Activated T-helper 2 cell treated with anti-CD3 and anti-CD28 coated beads, Interferon-gamma antibody, Interleukin-2, Interleukin-4, amounts not matched to agents 10 μg/mL and 5 μg/mL and 100 μg/mL, durations not matched to agents 14 hours and 24 hours and 36 hours (primary cell): ENCODE measurements around the gene MLLT3. TPM values are rescaled to one million over a fixed set of nuclear protein-coding genes. Genes with fewer than 3 reads are reported as not detected.
"Not testable (repeated sequence)": the region's sequence is repeated elsewhere in the genome, so short reads cannot be mapped to it uniquely, and the experiment has no call there.

ENCODE experiments used
- DNase-seq: peaks from one replicate; pipeline ENCODE4 v3.0.0; 2021; ENCODE audit warnings: low spot score
- H3K27ac Mint-ChIP-seq: one replicate; pipeline ENCODE4 v1.8.0; 2021; ENCODE audit warnings: mixed read lengths
- H3K27me3 Mint-ChIP-seq: one replicate; pipeline ENCODE4 v1.8.0; 2021; ENCODE audit warnings: low read depth, mixed read lengths
- H3K36me3 Mint-ChIP-seq: one replicate; pipeline ENCODE4 v1.8.0; 2021; ENCODE audit warnings: low read depth, mixed read lengths
- H3K4me1 Mint-ChIP-seq: one replicate; pipeline ENCODE4 v1.8.0; 2021; ENCODE audit warnings: low read depth, mixed read lengths
- H3K4me3 Mint-ChIP-seq: one replicate; pipeline ENCODE4 v1.8.0; 2021; ENCODE audit warnings: low read depth, mild to moderate bottlenecking, moderate library complexity, mixed read lengths
- H3K9me3 Mint-ChIP-seq: one replicate; pipeline ENCODE4 v1.8.0; 2021; ENCODE audit warnings: mixed read lengths
- intact Hi-C: fragments of 100-400 bp; cut with micrococcal nuclease; formaldehyde crosslinking; loops from one replicate; pipeline ENCODE4 v1.15.1; 2023
- total RNA-seq: library from RNA; stranded (reverse); gene quantifications from 2 replicates; pipeline ENCODE4 v1.2.3, GENCODE V29; 2022

Gene MLLT3
- total RNA-seq, 1 donor from 2014 or later, result 22.4 TPM

GRCh38 chr9:20604562-20604961 is 17.7 kb downstream of the MLLT3 start:
- Mint-ChIP-seq H3K9me3 (no peaks in the 10 kb centered on the region), H3K4me3 (peak overlapping the region; percentile 49), H3K27ac (no peak overlapping the region), H3K4me1 (peaks cover 58% of the 10 kb centered on the region), H3K36me3 (peaks cover 8% of the 10 kb centered on the region), H3K27me3 (no peaks in the 10 kb centered on the region)
- intact Hi-C loops, result loop anchor here (2.0 kb wide), 1 partner anchor 42 kb away; no protein-coding TSS in a partner anchor
- no peak for DNase-seq

DNA sequence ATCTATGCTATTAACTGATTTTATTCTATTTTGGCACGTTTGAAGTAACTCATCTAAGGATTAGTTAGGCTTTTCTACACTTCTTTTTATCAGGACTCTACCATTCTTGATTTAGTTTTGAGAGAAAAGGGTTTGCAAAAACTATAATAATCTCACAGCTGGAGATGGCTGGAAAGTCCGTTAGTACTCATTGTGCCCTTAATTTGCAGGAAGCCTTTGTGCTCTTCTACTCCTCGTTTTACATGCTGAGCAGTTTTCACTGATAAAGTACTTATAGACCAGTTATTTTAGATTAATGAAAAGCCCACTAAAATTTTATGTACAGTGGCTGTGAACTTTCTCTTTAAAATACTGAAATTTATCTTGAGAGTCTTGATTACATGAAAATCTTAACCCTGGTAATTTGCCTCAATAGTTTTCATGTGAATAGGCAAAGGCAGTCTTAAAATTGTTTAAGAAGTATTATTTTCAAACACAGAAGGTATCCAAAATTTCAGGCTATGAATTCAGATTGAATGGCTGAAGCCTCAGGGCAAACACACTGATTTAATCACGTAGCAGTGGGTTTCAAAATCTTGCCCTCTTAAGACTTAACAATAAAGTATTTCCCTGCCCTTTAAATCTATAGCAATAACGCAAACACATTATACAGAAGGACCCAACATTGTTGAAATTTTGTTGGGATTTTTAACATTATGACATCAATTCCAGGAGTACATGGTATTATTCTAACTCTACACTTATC is 18.6 kb downstream of the MLLT3 start:
- no peak for DNase-seq
- no peaks in the 10 kb centered on the region for H3K27me3 Mint-ChIP-seq
- intact Hi-C loops, result loop anchor here (2.0 kb wide), 1 partner anchor 41 kb away; no protein-coding TSS in a partner anchor
- peaks cover 11% of the 10 kb centered on the region for H3K36me3 Mint-ChIP-seq
- H3K4me3 Mint-ChIP-seq, result no peak overlapping the region
- no peaks in the 10 kb centered on the region for H3K9me3 Mint-ChIP-seq
- H3K4me1 Mint-ChIP-seq, result peaks cover 58% of the 10 kb centered on the region
- H3K27ac Mint-ChIP-seq, result no peak overlapping the region

DNA sequence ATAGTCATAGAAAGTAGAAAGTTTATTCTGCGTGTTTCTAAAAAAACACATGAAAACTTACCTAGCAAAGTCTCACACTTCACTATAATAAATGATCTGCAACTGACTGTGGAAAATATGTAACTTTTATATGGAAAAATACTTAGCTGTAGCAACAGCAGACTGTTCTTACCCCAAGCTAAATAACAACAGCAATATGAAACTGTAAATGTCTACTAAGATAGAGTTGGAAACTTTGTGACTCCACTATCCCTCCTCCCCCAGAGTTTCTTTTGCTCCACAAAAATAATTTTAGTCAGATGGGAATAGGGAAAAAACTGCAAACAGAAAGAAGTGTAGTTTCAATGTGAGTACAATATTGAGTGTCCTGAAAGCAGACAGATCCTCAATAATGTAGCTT is 21.0 kb downstream of the MLLT3 start:
- Mint-ChIP-seq H3K4me3 (no peak overlapping the region), H3K27me3 (no peaks in the 10 kb centered on the region), H3K36me3 (peaks cover 9% of the 10 kb centered on the region), H3K4me1 (peaks cover 52% of the 10 kb centered on the region), H3K9me3 (no peaks in the 10 kb centered on the region), H3K27ac (peak overlapping the region; percentile 31)
- intact Hi-C loops, result no loop called here
- no peak for DNase-seq

- H3K27me3 Mint-ChIP-seq, result no peaks in the 10 kb centered on the region
- peaks cover 9% of the 10 kb centered on the region for H3K36me3 Mint-ChIP-seq
- no peak overlapping the region for H3K27ac Mint-ChIP-seq
- H3K4me1 Mint-ChIP-seq, result peaks cover 50% of the 10 kb centered on the region
- no peaks in the 10 kb centered on the region for H3K9me3 Mint-ChIP-seq
- DNase-seq, result no peak
- no peak overlapping the region for H3K4me3 Mint-ChIP-seq
- intact Hi-C loops, result no loop called here
These were observed 23.1 kb downstream of the MLLT3 start for GRCh38 chr9:20599195-20599594.

DNA sequence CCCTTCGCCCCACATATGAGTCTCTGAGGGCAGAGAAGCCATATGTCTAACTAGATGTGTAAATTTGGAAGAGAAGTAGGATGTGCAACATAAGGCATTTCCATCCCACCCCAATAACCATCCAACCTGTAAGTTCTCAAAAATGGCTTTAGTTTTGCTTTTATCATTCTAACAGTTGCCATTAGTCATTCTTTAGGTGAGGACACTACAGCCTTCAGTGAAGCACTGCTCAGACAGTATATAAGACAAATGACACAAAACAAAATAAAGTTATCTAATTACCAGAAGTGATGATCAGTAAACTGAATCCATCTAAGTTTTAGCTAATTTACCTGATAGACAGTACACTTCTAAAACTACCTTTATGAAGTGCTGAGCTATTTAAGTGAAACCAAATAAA is 23.9 kb downstream of the MLLT3 start:
- H3K27me3 Mint-ChIP-seq, result no peaks in the 10 kb centered on the region
- no peak overlapping the region for H3K27ac Mint-ChIP-seq
- no peak for DNase-seq
- intact Hi-C loops, result no loop called here
- peaks cover 42% of the 10 kb centered on the region for H3K4me1 Mint-ChIP-seq
- no peaks in the 10 kb centered on the region for H3K9me3 Mint-ChIP-seq
- no peak overlapping the region for H3K4me3 Mint-ChIP-seq
- H3K36me3 Mint-ChIP-seq, result peaks cover 9% of the 10 kb centered on the region

DNA sequence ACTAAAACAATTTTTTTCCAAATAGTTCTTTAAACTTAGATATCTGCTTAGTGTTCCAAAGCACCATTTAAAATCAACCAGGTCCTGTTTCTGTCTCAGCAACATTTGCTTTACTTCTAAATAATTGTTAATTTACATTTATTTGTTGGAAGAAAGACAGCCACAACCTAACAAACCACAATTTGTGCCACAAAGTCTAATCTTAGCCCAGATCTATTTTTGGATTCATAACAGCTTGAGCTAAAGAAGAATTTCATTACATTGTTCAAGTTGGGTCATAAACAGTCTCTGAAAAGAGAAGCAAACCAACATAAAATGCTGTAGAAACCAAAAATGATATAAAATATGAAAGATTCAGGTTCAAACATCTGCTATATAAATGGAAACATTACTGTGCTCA is 24.4 kb downstream of the MLLT3 start:
- Mint-ChIP-seq H3K4me3 (no peak overlapping the region), H3K27ac (no peak overlapping the region), H3K36me3 (peaks cover 9% of the 10 kb centered on the region), H3K9me3 (no peaks in the 10 kb centered on the region), H3K27me3 (no peaks in the 10 kb centered on the region), H3K4me1 (peaks cover 41% of the 10 kb centered on the region)
- intact Hi-C loops, result no loop called here
- no peak for DNase-seq

GRCh38 chr9:20594608-20595007 is 27.7 kb downstream of the MLLT3 start:
- no peak for DNase-seq

GRCh38 chr9:20593537-20593936 is 28.8 kb downstream of the MLLT3 start:
- Mint-ChIP-seq H3K36me3 (peaks cover 10% of the 10 kb centered on the region), H3K4me1 (peaks cover 19% of the 10 kb centered on the region)

More at GRCh38 chr9:20594608-20595007, 27.7 kb downstream of the MLLT3 start:
- Mint-ChIP-seq H3K4me3 (no peak overlapping the region), H3K4me1 (peaks cover 25% of the 10 kb centered on the region), H3K36me3 (peaks cover 13% of the 10 kb centered on the region), H3K27ac (no peak overlapping the region), H3K27me3 (no peaks in the 10 kb centered on the region), H3K9me3 (no peaks in the 10 kb centered on the region)
- intact Hi-C loops, result no loop called here

DNA sequence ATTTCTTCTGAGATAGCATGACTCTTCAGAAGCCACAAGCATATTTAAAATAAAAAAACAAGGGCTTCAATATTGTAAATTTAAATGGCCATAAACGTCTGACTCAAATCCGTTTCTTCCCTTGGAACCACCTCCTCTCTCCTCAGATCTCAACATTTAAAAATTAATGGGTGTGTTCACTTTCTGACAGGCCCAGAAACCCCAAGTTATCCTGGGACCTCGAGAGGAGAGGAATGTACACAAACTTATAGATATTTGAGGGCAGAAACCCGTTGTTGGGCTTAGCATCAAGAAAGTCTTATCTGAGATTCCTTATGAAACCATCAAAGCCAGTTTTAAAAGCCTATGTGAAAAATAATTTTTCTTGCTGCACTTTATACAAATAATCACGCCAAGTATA is 29.2 kb downstream of the MLLT3 start:
- Mint-ChIP-seq H3K4me3 (no peak overlapping the region), H3K4me1 (peaks cover 15% of the 10 kb centered on the region), H3K27ac (no peak overlapping the region), H3K27me3 (no peaks in the 10 kb centered on the region), H3K9me3 (no peaks in the 10 kb centered on the region), H3K36me3 (peaks cover 10% of the 10 kb centered on the region)
- intact Hi-C loops, result no loop called here
- DNase-seq, result no peak

More at GRCh38 chr9:20593537-20593936, 28.8 kb downstream of the MLLT3 start:
- H3K27ac Mint-ChIP-seq, result no peak overlapping the region
- intact Hi-C loops, result no loop called here
- no peaks in the 10 kb centered on the region for H3K9me3 Mint-ChIP-seq
- H3K27me3 Mint-ChIP-seq, result no peaks in the 10 kb centered on the region
- DNase-seq, result no peak
- no peak overlapping the region for H3K4me3 Mint-ChIP-seq

DNA sequence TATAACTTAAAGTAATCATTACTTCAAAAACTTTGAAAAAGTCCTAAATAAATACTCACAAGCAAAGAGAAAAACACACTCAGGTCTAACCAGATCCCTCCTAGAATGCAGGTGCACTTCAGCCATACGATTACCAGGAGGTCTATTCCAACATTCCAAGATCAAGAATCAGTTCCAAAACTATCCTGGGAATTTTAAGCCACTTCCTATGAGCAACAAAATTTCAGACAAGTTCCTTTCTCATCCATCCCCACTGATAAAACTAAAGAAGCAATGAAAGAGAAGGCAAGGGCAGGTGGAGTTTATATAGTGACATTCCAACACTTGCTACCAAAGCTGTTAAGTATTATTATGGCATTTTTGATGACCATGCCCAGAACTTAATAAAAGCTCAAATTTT is 29.6 kb downstream of the MLLT3 start:
- no peak overlapping the region for H3K27ac Mint-ChIP-seq
- intact Hi-C loops, result no loop called here
- H3K9me3 Mint-ChIP-seq, result no peaks in the 10 kb centered on the region

DNA sequence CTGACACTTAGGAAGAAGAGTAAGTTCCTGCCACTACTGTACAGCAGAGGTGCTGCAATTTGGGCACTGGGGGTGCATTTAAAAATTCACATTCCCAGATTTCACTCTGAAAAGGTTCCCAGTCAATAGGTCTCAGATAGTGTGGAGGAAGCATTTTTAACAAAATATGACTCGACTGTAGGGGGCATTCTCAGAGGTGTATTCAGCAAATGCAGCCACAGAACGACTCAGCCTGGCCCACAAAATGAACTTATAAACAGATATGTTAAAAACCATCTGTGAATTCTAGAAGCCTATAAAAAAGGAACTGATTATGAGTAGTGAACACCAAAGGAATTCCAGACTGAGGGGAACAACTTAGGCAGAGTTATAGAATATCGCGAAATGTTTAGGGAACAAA is 31.1 kb downstream of the MLLT3 start:
- Mint-ChIP-seq H3K36me3 (peaks cover 16% of the 10 kb centered on the region), H3K4me1 (peaks cover 10% of the 10 kb centered on the region), H3K4me3 (no peak overlapping the region), H3K27ac (no peak overlapping the region), H3K27me3 (no peaks in the 10 kb centered on the region), H3K9me3 (no peaks in the 10 kb centered on the region)
- no peak for DNase-seq
- intact Hi-C loops, result no loop called here

More for the DNA sequence above, 29.6 kb downstream of the MLLT3 start:
- Mint-ChIP-seq H3K4me3 (no peak overlapping the region), H3K36me3 (peaks cover 10% of the 10 kb centered on the region), H3K27me3 (no peaks in the 10 kb centered on the region), H3K4me1 (peaks cover 12% of the 10 kb centered on the region)
- DNase-seq, result no peak

- Mint-ChIP-seq H3K36me3 (peaks cover 39% of the 10 kb centered on the region), H3K4me1 (peaks cover 23% of the 10 kb centered on the region), H3K27ac (no peak overlapping the region), H3K4me3 (no peak overlapping the region), H3K9me3 (no peaks in the 10 kb centered on the region), H3K27me3 (no peaks in the 10 kb centered on the region)
- no peak for DNase-seq
- intact Hi-C loops, result no loop called here
These were observed 37.2 kb downstream of the MLLT3 start for GRCh38 chr9:20584968-20585643.

DNA sequence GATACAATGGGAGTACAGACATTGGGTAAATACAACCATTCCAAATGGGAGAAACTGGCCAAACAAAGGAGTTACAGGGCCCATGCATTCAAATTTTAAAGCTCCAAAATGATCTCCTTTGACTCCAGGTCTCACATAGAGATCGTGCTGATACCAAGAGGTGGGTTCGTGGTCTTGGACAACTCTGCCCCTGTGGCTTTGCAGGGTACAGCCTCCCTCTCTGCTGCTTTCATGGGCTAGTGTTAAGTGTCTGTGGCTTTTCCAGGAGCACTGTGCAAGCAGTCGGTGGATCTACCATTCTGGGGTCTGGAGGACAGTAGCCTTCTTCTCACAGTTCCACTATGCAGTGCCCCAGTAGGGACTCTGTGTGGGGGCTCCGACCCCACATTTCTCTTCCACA is 39.2 kb downstream of the MLLT3 start:
- Mint-ChIP-seq H3K36me3 (peaks cover 42% of the 10 kb centered on the region), H3K4me1 (peaks cover 33% of the 10 kb centered on the region)
- DNase-seq, H3K4me3 Mint-ChIP-seq, H3K27me3 Mint-ChIP-seq, H3K27ac Mint-ChIP-seq, H3K9me3 Mint-ChIP-seq, intact Hi-C loops: not testable (repeated sequence)
